Measurements from ENCODE around the gene MYL2. TPM values are rescaled to one million over a fixed set of nuclear protein-coding genes. Genes with fewer than 3 reads are reported as not detected.

The MYL2 gene, protein sequence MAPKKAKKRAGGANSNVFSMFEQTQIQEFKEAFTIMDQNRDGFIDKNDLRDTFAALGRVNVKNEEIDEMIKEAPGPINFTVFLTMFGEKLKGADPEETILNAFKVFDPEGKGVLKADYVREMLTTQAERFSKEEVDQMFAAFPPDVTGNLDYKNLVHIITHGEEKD
- total RNA-seq (2014; rRNA removed; shearing (Covaris generic)) (not detected in 2 replicates), polyA plus RNA-seq (2016; fragmentation: Nextera tagmentation; extraction: Ambion mirVana) (not detected in 2 replicates)

DNA sequence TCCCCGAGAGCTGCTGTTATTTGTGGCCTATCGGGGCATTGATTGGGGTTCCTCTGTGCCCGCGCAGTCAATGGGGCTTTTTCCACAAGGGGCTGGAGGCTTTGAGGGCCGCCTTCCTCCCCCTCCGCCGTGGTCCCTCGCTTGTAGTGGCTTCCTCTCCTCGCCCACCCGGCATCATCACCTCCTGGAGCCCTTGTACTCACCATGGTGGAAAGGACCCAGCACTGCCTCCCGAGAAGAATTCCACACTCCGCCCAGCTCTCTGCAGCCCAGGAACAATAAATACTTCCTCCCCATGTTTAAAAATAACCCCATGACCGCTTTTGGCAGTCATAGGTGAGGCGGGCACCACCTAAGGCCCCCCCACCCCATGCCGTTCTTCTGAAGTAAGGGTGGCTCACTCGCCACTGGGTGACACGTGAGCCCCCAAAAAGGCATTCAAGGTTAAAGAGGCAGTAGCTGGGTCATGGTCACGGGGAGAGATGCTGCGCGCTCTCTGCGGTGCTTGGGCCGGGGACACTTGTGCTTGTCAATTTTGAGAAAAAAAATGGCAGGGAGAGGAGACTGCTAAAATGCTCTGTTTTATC is at the start of gene MYL2:
Gene MYL2, minus strand, starts transcription at position 256 of the 587 bp plus-strand sequence. Its CDS starts 50 bp downstream, at position 206.
- in situ Hi-C loops (cut with MboI): no loop called here
- H3F3A ChIP-seq (ENCODE audit: insufficient read depth): no peaks in the 10 kb centered on the region
- DNase-seq: no peak
- H3K27me3 ChIP-seq (replicated peaks; ENCODE audit: insufficient read depth): peaks cover 10% of the 10 kb centered on the region
- H3K9me2 ChIP-seq (ENCODE audit: insufficient read depth): no peaks in the 10 kb centered on the region
- TF ChIP-seq EZH2 (IDR thresholded peaks at IDR 0.05; ENCODE audit: insufficient read depth, poor library complexity, severe bottlenecking) (no peak), EZH2phosphoT487 (IDR thresholded peaks at IDR 0.05; ENCODE audit: insufficient read depth, low read depth) (no peak)
- H3K9ac ChIP-seq: no peak within 1 kb of the TSS
- H3K4me1 ChIP-seq (ENCODE audit: insufficient read depth): peaks cover 6% of the 10 kb centered on the region
- H3K9me3 ChIP-seq (ENCODE audit: low read depth): no peaks in the 10 kb centered on the region
- H3K4me3 ChIP-seq: no peak within 1 kb of the TSS
- H3K27ac ChIP-seq: no peak within 1 kb of the TSS
- no peaks in the 10 kb centered on the region for H3K79me2 ChIP-seq (ENCODE audit: insufficient read depth)
- 71 to 72% methylated on average over 21 to 22 of the region's 22 CpGs for WGBS, 2 experiments (ENCODE audit: low coverage in 1 of 2, low lambda C conversion rate in 2 of 2, missing lambda C conversion rate in 2 of 2)
- no peaks in the 10 kb centered on the region for H4K20me1 ChIP-seq (ENCODE audit: insufficient read depth)
- H2AFZ ChIP-seq: no peak within 1 kb of the TSS
- H3K36me3 ChIP-seq (ENCODE audit: low read depth): no peaks in the 10 kb centered on the region
- H3K4me2 ChIP-seq (ENCODE audit: unreplicated experiment): no peak within 1 kb of the TSS

DNA sequence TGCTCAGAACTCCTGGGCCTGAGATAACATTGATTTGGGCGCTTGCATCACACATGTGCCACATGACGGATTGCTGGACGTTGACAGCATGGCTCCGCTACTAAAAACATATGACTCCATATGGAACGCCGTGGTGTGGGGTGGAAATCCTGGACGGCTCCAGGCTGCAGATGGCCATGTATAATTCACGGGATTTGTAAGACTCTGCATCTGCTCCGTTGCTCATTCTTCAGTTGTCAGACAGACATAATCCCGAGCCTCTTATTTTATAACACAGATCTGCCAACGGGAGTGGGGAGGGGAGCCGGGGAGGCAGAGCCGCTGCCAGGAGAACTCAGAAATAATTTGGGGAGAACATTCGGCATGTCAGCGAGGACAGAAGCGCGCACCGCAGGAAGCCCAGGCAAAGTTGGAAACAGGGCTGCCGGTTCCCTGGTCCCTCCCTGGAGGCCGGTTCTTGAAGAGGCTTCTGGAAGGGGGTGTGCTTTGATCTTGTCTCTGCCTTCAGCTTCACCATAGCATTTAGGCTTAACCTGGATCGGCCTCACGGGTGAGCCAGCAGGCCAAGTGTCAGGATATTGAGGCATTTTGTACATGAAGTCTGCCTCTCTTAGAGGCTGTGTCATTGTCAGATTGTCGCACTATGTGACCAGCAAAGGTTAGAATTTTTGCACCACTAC is 45.8 kb upstream of the MYL2 start:
- no peaks in the 10 kb centered on the region for H3K9me2 ChIP-seq (ENCODE audit: insufficient read depth)
- 3% methylated on average over 23 of the region's 23 CpGs for WGBS, 2 experiments (ENCODE audit: low coverage in 1 of 2, low lambda C conversion rate in 2 of 2, missing lambda C conversion rate in 2 of 2)
- TF ChIP-seq EZH2phosphoT487 (IDR thresholded peaks at IDR 0.05; ENCODE audit: insufficient read depth, low read depth): no peak
- H3K79me2 ChIP-seq (ENCODE audit: insufficient read depth): no peaks in the 10 kb centered on the region
- H3K4me3 ChIP-seq: no peak overlapping the region
- DNase-seq: peak; percentile 10
- no peaks in the 10 kb centered on the region for H4K20me1 ChIP-seq (ENCODE audit: insufficient read depth)
- H3K27me3 ChIP-seq (replicated peaks; ENCODE audit: insufficient read depth): peaks cover 35% of the 10 kb centered on the region
- H3F3A ChIP-seq (ENCODE audit: insufficient read depth): no peaks in the 10 kb centered on the region
- H3K9me3 ChIP-seq (ENCODE audit: low read depth): no peaks in the 10 kb centered on the region
- no peak overlapping the region for H3K9ac ChIP-seq
- no peaks in the 10 kb centered on the region for H3K36me3 ChIP-seq (ENCODE audit: low read depth)
- H3K4me1 ChIP-seq (ENCODE audit: insufficient read depth): no peaks in the 10 kb centered on the region
- H2AFZ ChIP-seq: no peak overlapping the region
- no peak overlapping the region for H3K27ac ChIP-seq
- in situ Hi-C loops (cut with MboI): no loop called here
- no peak overlapping the region for H3K4me2 ChIP-seq (ENCODE audit: unreplicated experiment)

DNA sequence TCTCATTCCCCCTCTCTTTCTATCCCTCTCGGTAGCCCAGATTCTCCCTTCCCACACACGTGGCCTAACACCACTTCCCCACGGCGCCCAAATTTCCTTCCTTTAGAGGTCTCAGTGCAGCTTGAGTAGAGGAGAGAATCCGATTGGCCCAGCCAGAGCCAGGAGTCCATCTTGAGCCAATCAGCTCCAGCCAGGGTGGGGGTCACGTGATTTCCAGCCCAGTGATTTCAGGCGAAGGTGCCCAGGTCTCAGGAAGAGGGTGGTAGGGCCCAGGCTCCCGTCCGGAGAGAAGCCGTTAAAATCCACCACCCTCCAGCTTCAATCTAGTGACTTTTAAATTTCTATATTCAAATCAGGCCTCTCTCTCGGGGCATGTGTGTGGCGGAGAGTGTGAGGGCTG is 45.2 kb upstream of the MYL2 start:
- H3K9me3 ChIP-seq (ENCODE audit: low read depth): no peaks in the 10 kb centered on the region
- 35 to 39% methylated on average over 12 of the region's 12 CpGs for WGBS, 2 experiments (ENCODE audit: low coverage in 1 of 2, low lambda C conversion rate in 2 of 2, missing lambda C conversion rate in 2 of 2)
- in situ Hi-C loops (cut with MboI): no loop called here
- TF ChIP-seq EZH2 (IDR thresholded peaks at IDR 0.05; ENCODE audit: insufficient read depth, poor library complexity, severe bottlenecking) (no peak), EZH2phosphoT487 (IDR thresholded peaks at IDR 0.05; ENCODE audit: insufficient read depth, low read depth) (no peak)
- no peak for DNase-seq
- H3K9me2 ChIP-seq (ENCODE audit: insufficient read depth): no peaks in the 10 kb centered on the region
- no peaks in the 10 kb centered on the region for H3K4me1 ChIP-seq (ENCODE audit: insufficient read depth)
- H3K79me2 ChIP-seq (ENCODE audit: insufficient read depth): no peaks in the 10 kb centered on the region
- no peaks in the 10 kb centered on the region for H3K36me3 ChIP-seq (ENCODE audit: low read depth)
- peaks cover 35% of the 10 kb centered on the region for H3K27me3 ChIP-seq (replicated peaks; ENCODE audit: insufficient read depth)
- H2AFZ ChIP-seq: no peak overlapping the region
- H4K20me1 ChIP-seq (ENCODE audit: insufficient read depth): no peaks in the 10 kb centered on the region
- H3K9ac ChIP-seq: no peak overlapping the region
- no peak overlapping the region for H3K4me2 ChIP-seq (ENCODE audit: unreplicated experiment)
- H3K4me3 ChIP-seq: no peak overlapping the region
- H3K27ac ChIP-seq: no peak overlapping the region
- H3F3A ChIP-seq (ENCODE audit: insufficient read depth): no peaks in the 10 kb centered on the region

DNA sequence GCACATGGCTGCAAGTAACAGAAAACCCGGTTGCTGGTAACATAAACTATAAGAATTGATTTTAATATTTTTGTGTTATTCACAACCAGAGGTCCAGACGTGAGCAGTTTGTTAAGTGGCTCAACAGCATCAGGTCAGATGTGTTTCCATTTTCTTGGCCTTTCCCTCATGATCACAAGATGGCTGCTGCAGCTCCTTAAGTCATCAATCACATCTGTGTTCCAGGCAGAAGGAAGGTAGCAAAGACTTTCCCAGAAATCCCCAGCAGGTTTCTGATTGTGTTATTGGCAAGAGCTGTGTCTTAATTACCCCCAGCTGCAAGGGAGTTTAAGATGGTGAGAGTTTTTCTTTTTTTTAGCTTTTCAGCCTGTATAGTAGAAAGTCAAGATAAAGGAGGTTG is 40.4 kb upstream of the MYL2 start:
- Histone ChIP-seq H3K27me3 (replicated peaks; ENCODE audit: insufficient read depth) (peaks cover 22% of the 10 kb centered on the region), H3K4me1 (ENCODE audit: insufficient read depth) (no peaks in the 10 kb centered on the region), H3K36me3 (ENCODE audit: low read depth) (no peaks in the 10 kb centered on the region), H3K79me2 (ENCODE audit: insufficient read depth) (no peaks in the 10 kb centered on the region), H4K20me1 (ENCODE audit: insufficient read depth) (no peaks in the 10 kb centered on the region), H3F3A (ENCODE audit: insufficient read depth) (no peaks in the 10 kb centered on the region), H3K9me2 (ENCODE audit: insufficient read depth) (no peaks in the 10 kb centered on the region), H3K9ac (no peak overlapping the region), H3K4me2 (ENCODE audit: unreplicated experiment) (no peak overlapping the region), H2AFZ (no peak overlapping the region), H3K27ac (no peak overlapping the region), H3K4me3 (no peak overlapping the region), H3K9me3 (ENCODE audit: low read depth) (no peaks in the 10 kb centered on the region)
- DNase-seq: no peak
- 19 to 24% methylated on average over 2 of the region's 2 CpGs for WGBS, 2 experiments (ENCODE audit: low coverage in 1 of 2, low lambda C conversion rate in 2 of 2, missing lambda C conversion rate in 2 of 2)
- in situ Hi-C loops (cut with MboI): no loop called here
- TF ChIP-seq EZH2 (IDR thresholded peaks at IDR 0.05; ENCODE audit: insufficient read depth, poor library complexity, severe bottlenecking) (no peak), EZH2phosphoT487 (IDR thresholded peaks at IDR 0.05; ENCODE audit: insufficient read depth, low read depth) (no peak)
